Uterus (tissue), 4 donors: Measurements from ENCODE around the gene FAM216A. TPM values are rescaled to one million over a fixed set of nuclear protein-coding genes. Genes with fewer than 3 reads are reported as not detected.

Experiments
- DNase-seq, 2 donors: peaks; one replicate each; pipeline ENCODE4 v3.0.0-alpha.2; 2019 to 2020
- H3K27ac ChIP-seq, 2 donors: fragments of 200-600 bp; sonication (generic); 1 replicate in 1 of 2; 2 replicates in 1 of 2; pipeline ENCODE4 v1.5.1; 2016 to 2018
- H3K27me3 ChIP-seq, 2 donors: fragments of 200-600 bp; sonication (generic); one replicate each; pipeline ENCODE4 v1.5.1; 2018 to 2019; ENCODE audit warnings: control low read depth in 1 of 2
- H3K36me3 ChIP-seq, 2 donors: fragments of 200-600 bp; sonication (generic); one replicate each; pipeline ENCODE4 v1.5.1; 2019; ENCODE audit warnings: control low read depth in 1 of 2
- H3K4me1 ChIP-seq, 2 donors: fragments of 200-600 bp; sonication (generic); one replicate each; pipeline ENCODE4 v1.5.1; 2018 to 2019; ENCODE audit warnings: control low read depth in 1 of 2
- H3K4me3 ChIP-seq, 2 donors: fragments of 200-600 bp; sonication (generic); 1 replicate in 1 of 2; 2 replicates in 1 of 2; pipeline ENCODE4 v1.5.1; 2018 to 2019; ENCODE audit warnings: mild to moderate bottlenecking in 1 of 2
- H3K9me3 ChIP-seq, 2 donors: fragments of 200-600 bp; sonication (generic); one replicate each; pipeline ENCODE4 v1.5.1; 2019; ENCODE audit warnings: control low read depth in 1 of 2
- POLR2A ChIP-seq, 2 donors: fragments of 450-650 bp; IDR thresholded peaks; one replicate each; pipeline ENCODE4 v1.6.1; 2016; ENCODE audit warnings: antibody characterized with exemption in 2 of 2, mild to moderate bottlenecking in 1 of 2, moderate library complexity in 1 of 2
- intact Hi-C: fragments of 100-400 bp; cut with DNase I; formaldehyde crosslinking; loops from one replicate; pipeline ENCODE4 v1.15.1; 2023; ENCODE audit warnings: low total_unique reads
- total RNA-seq, 4 donors: library from RNA; depleted of rRNA in 3 of 4; stranded (reverse); fragments of >200 nt in 3 of 4; gene quantifications; one replicate each; pipeline versions ENCODE4 v1.1.0 to v1.2.4, GENCODE V29; 2014 to 2023
- TF ChIP-seq, protein P1 (sequence below), 4 experiments: fragments of 200-600 bp in 2 of 4; fragments of 450-650 bp in 2 of 4; sonication (generic) in 2 of 4; IDR thresholded peaks; one replicate each; pipeline ENCODE4 v1.5.1; 2016 to 2019; ENCODE audit warnings: antibody characterized with exemption in 4 of 4, mild to moderate bottlenecking in 2 of 4, moderate library complexity in 1 of 4
- donor health status: DM: yes; HTN: yes; CAD: no.

Gene FAM216A
- total RNA-seq, 4 donors from 2014 or later, result 3.5 to 29.7 (median 11.2) TPM

DNA sequence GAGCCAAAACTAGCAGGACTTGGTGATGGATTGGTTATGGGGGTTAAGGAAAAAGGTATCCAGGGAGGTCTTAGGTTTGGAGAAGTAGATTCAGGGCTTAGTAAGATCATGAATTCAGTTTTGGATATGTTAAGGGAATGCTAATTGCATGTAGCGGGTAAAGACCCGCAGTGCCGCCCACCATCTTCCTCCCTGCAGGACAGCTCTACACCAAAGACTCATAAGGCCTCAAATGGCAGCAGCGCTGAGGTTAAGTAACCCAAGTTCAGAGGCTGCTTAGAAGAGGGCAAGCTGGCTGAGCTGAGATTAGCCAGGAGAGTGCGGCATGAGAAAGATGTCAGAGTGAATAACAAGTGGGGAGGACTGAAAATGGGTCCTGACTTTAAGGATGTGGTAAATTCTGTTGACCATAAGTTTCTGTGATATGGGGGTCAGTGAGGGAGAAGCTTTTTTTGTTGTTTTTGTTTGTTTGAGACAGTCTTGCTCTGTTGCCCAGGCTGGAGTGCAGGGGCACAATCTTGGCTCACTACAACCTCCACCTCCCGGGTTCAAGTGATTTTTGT lies 59.7 kb downstream of the FAM216A start:
- no peak for DNase-seq
- H3K27ac ChIP-seq, result no peak overlapping the region

GRCh38 chr12:110530511-110530910 lies 61.9 kb downstream of the FAM216A start:
- Histone ChIP-seq H3K4me1 (no peaks in the 10 kb centered on the region), H3K36me3 (no peaks in the 10 kb centered on the region), H3K4me3 (no peak overlapping the region), H3K27ac (no peak overlapping the region), H3K9me3 (no peaks in the 10 kb centered on the region), H3K27me3 (no peaks in the 10 kb centered on the region)
- DNase-seq, result no peak
- TF ChIP-seq POLR2A (IDR thresholded peaks at IDR 0.05), result no peak
- TF ChIP-seq, protein P1, sequence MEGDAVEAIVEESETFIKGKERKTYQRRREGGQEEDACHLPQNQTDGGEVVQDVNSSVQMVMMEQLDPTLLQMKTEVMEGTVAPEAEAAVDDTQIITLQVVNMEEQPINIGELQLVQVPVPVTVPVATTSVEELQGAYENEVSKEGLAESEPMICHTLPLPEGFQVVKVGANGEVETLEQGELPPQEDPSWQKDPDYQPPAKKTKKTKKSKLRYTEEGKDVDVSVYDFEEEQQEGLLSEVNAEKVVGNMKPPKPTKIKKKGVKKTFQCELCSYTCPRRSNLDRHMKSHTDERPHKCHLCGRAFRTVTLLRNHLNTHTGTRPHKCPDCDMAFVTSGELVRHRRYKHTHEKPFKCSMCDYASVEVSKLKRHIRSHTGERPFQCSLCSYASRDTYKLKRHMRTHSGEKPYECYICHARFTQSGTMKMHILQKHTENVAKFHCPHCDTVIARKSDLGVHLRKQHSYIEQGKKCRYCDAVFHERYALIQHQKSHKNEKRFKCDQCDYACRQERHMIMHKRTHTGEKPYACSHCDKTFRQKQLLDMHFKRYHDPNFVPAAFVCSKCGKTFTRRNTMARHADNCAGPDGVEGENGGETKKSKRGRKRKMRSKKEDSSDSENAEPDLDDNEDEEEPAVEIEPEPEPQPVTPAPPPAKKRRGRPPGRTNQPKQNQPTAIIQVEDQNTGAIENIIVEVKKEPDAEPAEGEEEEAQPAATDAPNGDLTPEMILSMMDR (IDR thresholded peaks at IDR 0.05), result no peak
- intact Hi-C loops, result no loop called here

More for the DNA sequence above, 59.7 kb downstream of the FAM216A start:
- H3K27me3 ChIP-seq, result no peaks in the 10 kb centered on the region
- no peaks in the 10 kb centered on the region for H3K36me3 ChIP-seq
- no peaks in the 10 kb centered on the region for H3K9me3 ChIP-seq
- H3K4me3 ChIP-seq, result no peak overlapping the region
- H3K4me1 ChIP-seq, result no peaks in the 10 kb centered on the region
- intact Hi-C loops, result no loop called here
- TF ChIP-seq, protein P1 (IDR thresholded peaks at IDR 0.05), result no peak
- no peak for TF ChIP-seq POLR2A (IDR thresholded peaks at IDR 0.05)

GRCh38 chr12:110531741-110532333 lies 63.2 kb downstream of the FAM216A start:
- intact Hi-C loops, result no loop called here
- DNase-seq, result no peak
- TF ChIP-seq, protein P1 (IDR thresholded peaks at IDR 0.05), result no peak
- TF ChIP-seq POLR2A (IDR thresholded peaks at IDR 0.05), result no peak
- Histone ChIP-seq H3K36me3 (no peaks in the 10 kb centered on the region), H3K27me3 (no peaks in the 10 kb centered on the region), H3K9me3 (no peaks in the 10 kb centered on the region), H3K27ac (peak overlapping the region; percentile 40 to 51), H3K4me3 (no peak overlapping the region), H3K4me1 (no peaks in the 10 kb centered on the region)

DNA sequence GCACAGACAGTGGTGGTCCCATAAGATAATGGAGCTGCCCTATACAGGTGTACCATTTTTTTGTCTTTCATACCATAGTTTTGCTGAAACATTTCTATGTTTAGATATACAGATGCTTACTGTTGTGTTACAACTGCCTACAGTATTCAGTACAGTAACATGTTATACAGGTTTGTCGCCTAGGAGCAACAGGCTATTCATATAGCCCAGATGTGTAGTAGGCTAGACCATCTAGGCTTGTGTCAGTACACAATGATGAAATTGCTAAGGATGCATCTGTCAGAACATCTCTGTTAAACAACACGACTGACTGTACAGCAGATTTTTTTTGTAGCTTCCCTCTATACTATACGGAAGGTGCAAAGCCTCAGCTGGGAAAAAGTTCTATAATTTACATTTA lies 64.0 kb downstream of the FAM216A start:
- no peak for TF ChIP-seq POLR2A (IDR thresholded peaks at IDR 0.05)
- TF ChIP-seq, protein P1 (IDR thresholded peaks at IDR 0.05), result no peak
- Histone ChIP-seq H3K27ac (no peak overlapping the region), H3K27me3 (no peaks in the 10 kb centered on the region), H3K4me1 (no peaks in the 10 kb centered on the region), H3K36me3 (no peaks in the 10 kb centered on the region), H3K4me3 (no peak overlapping the region), H3K9me3 (no peaks in the 10 kb centered on the region)
- intact Hi-C loops, result no loop called here
- no peak for DNase-seq

- H3K4me3 ChIP-seq, result no peak overlapping the region
- H3K9me3 ChIP-seq, result no peaks in the 10 kb centered on the region
- H3K27ac ChIP-seq, result no peak overlapping the region
- H3K27me3 ChIP-seq, result no peaks in the 10 kb centered on the region
- intact Hi-C loops, result no loop called here
- H3K36me3 ChIP-seq, result no peaks in the 10 kb centered on the region
- no peaks in the 10 kb centered on the region for H3K4me1 ChIP-seq
- no peak for DNase-seq
- TF ChIP-seq POLR2A (IDR thresholded peaks at IDR 0.05), result no peak
- TF ChIP-seq, protein P1 (IDR thresholded peaks at IDR 0.05), result no peak
Measured at GRCh38 chr12:110533607-110534006, 65.0 kb downstream of the FAM216A start.
